Measurements from ENCODE around the gene PTPRJ. TPM values are rescaled to one million over a fixed set of nuclear protein-coding genes. Genes with fewer than 3 reads are reported as not detected.
"Not testable (repeated sequence)": the region's sequence is repeated elsewhere in the genome, so short reads cannot be mapped to it uniquely, and the experiment has no call there.

Gene PTPRJ
- total RNA-seq, 1 donor from 2014 or later = 34.9 TPM

DNA sequence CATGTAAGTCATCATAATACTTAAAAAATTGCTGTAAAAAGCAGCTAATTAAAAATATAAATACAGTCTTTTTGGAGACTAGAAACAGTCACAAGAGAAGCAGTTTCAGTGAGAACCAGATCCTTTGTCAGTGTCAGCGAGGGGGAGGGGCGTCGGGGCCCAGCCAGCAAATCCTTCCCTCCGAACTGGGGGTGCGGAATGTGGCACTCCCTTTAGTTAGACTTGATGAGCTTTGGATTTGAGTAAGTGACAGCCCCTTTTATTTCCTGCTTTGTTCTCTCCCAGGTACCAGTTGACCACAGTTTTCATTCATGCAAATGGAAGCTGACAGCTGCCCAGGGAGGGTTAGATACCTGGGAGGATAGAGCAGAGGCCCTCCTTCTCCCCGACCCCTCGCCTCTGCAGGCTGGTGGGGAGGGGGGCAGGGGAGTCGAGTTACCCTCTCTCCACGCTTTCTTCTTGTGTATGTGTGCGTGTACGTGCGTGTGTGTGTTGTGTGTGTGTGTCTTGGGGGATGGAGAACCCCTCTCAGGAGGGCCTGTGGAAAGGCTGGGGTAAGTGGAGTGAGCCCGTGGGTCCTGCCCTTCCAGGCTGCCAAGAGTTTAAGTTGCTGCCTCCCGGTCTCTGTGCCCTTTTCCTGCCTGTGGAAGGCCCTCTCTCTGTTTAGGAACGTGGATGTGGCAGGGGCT, 38.3 kb downstream of the PTPRJ start:
- Histone ChIP-seq H3K4me3 (no peak overlapping the region), H3K36me3 (no peaks in the 10 kb centered on the region), H3K9me3 (no peaks in the 10 kb centered on the region), H3K27ac (peak overlapping the region; percentile 70), H3K27me3 (no peaks in the 10 kb centered on the region), H3K4me1 (peaks cover 33% of the 10 kb centered on the region)
- DNase-seq = no peak
- no peak for ATAC-seq
- TF ChIP-seq, protein P1, sequence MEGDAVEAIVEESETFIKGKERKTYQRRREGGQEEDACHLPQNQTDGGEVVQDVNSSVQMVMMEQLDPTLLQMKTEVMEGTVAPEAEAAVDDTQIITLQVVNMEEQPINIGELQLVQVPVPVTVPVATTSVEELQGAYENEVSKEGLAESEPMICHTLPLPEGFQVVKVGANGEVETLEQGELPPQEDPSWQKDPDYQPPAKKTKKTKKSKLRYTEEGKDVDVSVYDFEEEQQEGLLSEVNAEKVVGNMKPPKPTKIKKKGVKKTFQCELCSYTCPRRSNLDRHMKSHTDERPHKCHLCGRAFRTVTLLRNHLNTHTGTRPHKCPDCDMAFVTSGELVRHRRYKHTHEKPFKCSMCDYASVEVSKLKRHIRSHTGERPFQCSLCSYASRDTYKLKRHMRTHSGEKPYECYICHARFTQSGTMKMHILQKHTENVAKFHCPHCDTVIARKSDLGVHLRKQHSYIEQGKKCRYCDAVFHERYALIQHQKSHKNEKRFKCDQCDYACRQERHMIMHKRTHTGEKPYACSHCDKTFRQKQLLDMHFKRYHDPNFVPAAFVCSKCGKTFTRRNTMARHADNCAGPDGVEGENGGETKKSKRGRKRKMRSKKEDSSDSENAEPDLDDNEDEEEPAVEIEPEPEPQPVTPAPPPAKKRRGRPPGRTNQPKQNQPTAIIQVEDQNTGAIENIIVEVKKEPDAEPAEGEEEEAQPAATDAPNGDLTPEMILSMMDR (IDR thresholded peaks at IDR 0.05) = no peak
- intact Hi-C loops (cut with DNase I) = no loop called here

DNA sequence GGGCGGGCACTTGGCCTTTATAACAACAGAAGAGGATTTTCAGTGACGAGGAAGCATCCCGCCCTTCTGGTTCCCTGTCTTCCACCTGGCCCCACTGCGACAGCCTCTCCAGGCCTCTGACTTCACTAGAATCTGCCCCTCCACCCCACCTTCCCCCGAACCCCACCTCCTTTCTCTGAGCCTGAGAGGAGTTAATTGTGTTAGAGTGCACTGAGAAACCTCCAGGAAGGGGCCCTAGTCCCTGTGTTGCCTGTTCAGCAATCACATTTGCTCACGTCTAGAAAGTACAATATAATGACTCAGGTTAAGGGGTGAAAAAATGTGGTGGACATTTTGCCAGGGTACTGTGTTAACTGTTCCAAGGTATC, 38.8 kb downstream of the PTPRJ start:
- peaks cover 29% of the 10 kb centered on the region for H3K4me1 ChIP-seq
- peak overlapping the region; percentile 70 for H3K27ac ChIP-seq
- intact Hi-C loops (cut with DNase I) = no loop called here
- H3K9me3 ChIP-seq = no peaks in the 10 kb centered on the region
- no peaks in the 10 kb centered on the region for H3K27me3 ChIP-seq
- no peak for DNase-seq
- no peak overlapping the region for H3K4me3 ChIP-seq
- TF ChIP-seq, protein P1 (IDR thresholded peaks at IDR 0.05) = no peak
- peak; percentile 44 for ATAC-seq
- no peaks in the 10 kb centered on the region for H3K36me3 ChIP-seq

DNA sequence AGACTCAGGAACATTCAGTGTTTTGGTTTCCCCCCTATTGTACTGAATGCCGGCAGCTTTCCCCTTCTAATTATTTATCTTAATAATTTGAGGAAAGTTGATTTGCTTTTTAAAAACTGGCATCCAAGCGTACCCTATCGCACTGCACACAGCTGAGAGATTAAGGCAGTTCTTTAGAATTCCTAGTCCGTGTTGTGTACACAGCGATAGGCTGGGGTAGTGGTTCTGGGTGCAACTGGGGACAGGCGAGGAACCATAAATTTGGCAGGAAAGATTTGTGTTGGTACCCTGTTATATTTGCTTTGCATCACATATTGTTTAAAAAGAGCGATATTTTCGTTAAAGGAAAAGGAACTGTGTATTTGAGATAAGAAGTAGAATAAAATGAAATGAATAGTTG, 39.2 kb downstream of the PTPRJ start:
- Histone ChIP-seq H3K27ac (peak overlapping the region; percentile 70), H3K4me1 (peaks cover 25% of the 10 kb centered on the region), H3K9me3 (no peaks in the 10 kb centered on the region), H3K36me3 (no peaks in the 10 kb centered on the region), H3K27me3 (no peaks in the 10 kb centered on the region), H3K4me3 (no peak overlapping the region)
- intact Hi-C loops (cut with DNase I) = no loop called here
- no peak for ATAC-seq
- DNase-seq = no peak
- TF ChIP-seq, protein P1 (IDR thresholded peaks at IDR 0.05) = no peak

DNA sequence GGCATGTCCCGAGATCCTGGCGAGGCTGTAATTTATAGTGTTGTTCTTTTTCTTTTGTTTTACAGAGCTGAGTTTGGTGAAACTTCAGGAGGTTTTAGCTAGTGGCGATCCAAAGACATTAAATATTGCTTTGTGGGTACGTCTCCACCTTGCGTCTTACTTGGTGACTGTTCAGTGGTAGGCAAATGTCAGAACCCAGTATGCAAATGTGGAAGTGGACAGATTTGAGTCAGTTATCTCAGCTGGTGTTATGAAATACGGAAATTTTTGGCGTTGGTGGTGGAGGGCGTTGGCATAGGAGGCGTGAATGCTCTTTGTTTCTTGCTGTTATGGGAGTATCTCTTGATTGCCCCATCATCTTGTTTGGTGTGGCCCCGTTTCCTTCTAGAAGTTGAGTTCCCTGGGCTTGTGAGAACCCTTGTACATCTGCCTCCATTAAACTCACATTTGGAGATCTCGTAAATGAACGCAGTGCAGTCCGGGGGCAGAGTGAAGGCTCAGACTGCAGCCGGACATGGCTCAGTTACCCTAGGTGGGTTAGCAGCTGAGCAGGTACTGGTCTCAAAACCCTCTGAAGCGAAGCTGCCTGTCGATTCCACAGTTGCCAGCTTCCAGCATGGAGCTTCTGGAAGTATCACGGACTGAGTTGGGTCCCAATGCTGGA, 39.9 kb downstream of the PTPRJ start:
- DNase-seq (no peak), ATAC-seq (peak; percentile 86)
- intact Hi-C loops (cut with DNase I) = no loop called here
- Histone ChIP-seq H3K27me3 (no peaks in the 10 kb centered on the region), H3K27ac (no peak overlapping the region), H3K4me3 (no peak overlapping the region), H3K4me1 (peaks cover 25% of the 10 kb centered on the region), H3K9me3 (no peaks in the 10 kb centered on the region), H3K36me3 (no peaks in the 10 kb centered on the region)
- TF ChIP-seq, protein P1 (IDR thresholded peaks at IDR 0.05) = peak; percentile 9

DNA sequence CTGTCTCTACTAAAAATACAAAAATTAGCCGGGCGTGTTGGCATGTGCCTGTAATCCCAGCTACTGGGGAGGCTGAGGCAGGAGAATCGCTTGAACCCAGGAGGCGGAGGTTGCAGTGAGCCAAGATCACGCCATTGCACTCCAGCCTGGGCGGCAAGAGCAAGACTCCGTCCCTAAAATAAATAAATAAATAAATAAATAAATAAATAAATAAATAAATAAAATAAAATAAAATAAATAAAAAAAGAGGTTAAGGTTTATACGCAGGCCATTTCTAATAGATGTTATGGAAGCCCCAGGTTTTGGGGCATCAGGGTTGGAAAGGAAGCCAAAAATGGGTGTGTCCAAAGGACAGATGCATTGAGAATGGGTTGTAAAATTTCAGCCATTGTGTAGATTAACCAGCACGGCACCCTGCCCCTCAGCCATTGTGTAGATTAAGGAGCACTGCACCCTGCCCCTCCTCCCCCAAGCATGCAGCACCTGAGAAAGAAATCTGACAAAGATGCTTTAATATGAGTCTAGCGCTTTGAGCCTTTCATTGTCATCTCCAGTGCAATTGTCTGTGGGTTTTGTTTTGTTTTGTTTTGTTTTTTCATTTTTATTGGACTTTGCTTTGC, 41.0 kb downstream of the PTPRJ start:
- intact Hi-C loops (cut with DNase I); DNase-seq; H3K4me3 ChIP-seq; H3K9me3 ChIP-seq; H3K36me3 ChIP-seq; ATAC-seq; H3K27ac ChIP-seq; H3K27me3 ChIP-seq: not testable (repeated sequence)
- peaks cover 25% of the 10 kb centered on the region for H3K4me1 ChIP-seq

DNA sequence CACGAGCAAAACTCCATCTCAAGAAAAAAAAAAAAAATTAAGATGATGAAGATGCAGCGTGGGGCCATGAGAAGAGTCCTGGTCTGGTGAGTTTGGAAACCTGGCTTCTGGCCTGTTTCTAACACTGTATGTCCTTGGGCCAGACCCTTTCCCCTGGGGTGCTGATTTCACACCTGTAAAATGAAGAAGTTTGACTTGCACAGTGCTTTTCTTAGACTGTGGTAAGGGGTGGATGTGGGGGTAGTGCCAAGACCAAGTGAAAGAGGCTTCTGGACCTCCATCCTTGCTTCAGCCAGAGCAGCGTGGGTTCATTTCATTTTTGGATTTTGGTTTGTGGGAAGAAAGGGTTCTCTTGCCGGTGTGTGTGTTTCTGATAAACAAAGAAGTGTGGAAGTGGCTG, 42.1 kb downstream of the PTPRJ start:
- no peak overlapping the region for H3K27ac ChIP-seq
- H3K36me3 ChIP-seq = no peaks in the 10 kb centered on the region
- TF ChIP-seq, protein P1 (IDR thresholded peaks at IDR 0.05) = no peak
- intact Hi-C loops (cut with DNase I) = no loop called here
- no peak for DNase-seq
- H3K27me3 ChIP-seq = no peaks in the 10 kb centered on the region
- no peak overlapping the region for H3K4me3 ChIP-seq
- no peak for ATAC-seq
- no peaks in the 10 kb centered on the region for H3K9me3 ChIP-seq
- peaks cover 22% of the 10 kb centered on the region for H3K4me1 ChIP-seq

DNA sequence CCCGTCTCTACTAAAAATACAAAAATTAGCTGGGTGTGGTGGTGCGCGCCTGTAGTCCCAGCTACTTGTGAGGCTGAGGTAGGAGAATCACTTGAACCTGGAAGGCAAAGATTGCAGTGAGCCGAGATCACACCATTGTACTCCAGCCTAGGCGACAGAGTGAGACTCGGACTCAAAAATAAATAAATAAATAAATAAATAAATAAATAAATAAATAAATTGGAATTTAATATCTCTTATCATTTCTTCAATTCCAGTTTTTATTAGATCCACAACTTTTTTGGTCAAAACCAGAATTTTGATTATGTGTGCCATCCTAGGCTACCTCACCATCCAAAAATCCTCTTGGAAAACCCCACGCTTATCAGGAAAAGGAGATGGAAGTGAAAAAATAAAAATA, 43.2 kb downstream of the PTPRJ start:
- DNase-seq; H3K4me3 ChIP-seq; intact Hi-C loops (cut with DNase I); H3K27ac ChIP-seq; ATAC-seq; H3K9me3 ChIP-seq; H3K27me3 ChIP-seq; H3K36me3 ChIP-seq: not testable (repeated sequence)
- H3K4me1 ChIP-seq = peaks cover 12% of the 10 kb centered on the region
